ENCODE measurements around the gene HTRA2.
A peak's percentile ranks its signal among the peaks of the same experiment; 100 is the strongest.

HTRA2 gene

GRCh38 chr2:74528600-74529356, 955 bp upstream of the HTRA2 start:
- Mint-ChIP-seq H3K4me1 (peaks cover 47% of the 10 kb centered on the region), H3K36me3 (ENCODE audit: insufficient read depth) (peaks cover 31% of the 10 kb centered on the region), H3K27me3 (no peaks in the 10 kb centered on the region), H3K27ac (ENCODE audit: low read depth) (peak overlapping the region; percentile 93), H3K9me3 (no peaks in the 10 kb centered on the region), H3K4me3 (peak overlapping the region; percentile 88)
- DNase-seq (ENCODE audit: low spot score in 2 of 2) (no peak), ATAC-seq (replicated peaks; ENCODE audit: extremely low read depth, poor library complexity, severe bottlenecking) (no peak)

- Mint-ChIP-seq H3K27me3 (no peaks in the 10 kb centered on the region), H3K27ac (ENCODE audit: low read depth) (peak overlapping the region; percentile 93), H3K4me1 (peaks cover 47% of the 10 kb centered on the region), H3K4me3 (peak overlapping the region; percentile 88), H3K9me3 (no peaks in the 10 kb centered on the region), H3K36me3 (ENCODE audit: insufficient read depth) (peaks cover 31% of the 10 kb centered on the region)
- ATAC-seq (replicated peaks; ENCODE audit: extremely low read depth, poor library complexity, severe bottlenecking) (peak; percentile 66), DNase-seq (ENCODE audit: low spot score in 2 of 2) (peak in 1 of 2 donors; percentile 72)
Measured at GRCh38 chr2:74530239-74531187, 780 bp downstream of the HTRA2 start.

- DNase-seq (ENCODE audit: low spot score in 2 of 2) (no peak), ATAC-seq (replicated peaks; ENCODE audit: extremely low read depth, poor library complexity, severe bottlenecking) (no peak)
- no peaks in the 10 kb centered on the region for H3K27me3 Mint-ChIP-seq
- peak overlapping the region; percentile 73 for H3K27ac Mint-ChIP-seq (ENCODE audit: low read depth)
- H3K36me3 Mint-ChIP-seq (ENCODE audit: insufficient read depth): peaks cover 25% of the 10 kb centered on the region
- H3K4me1 Mint-ChIP-seq: peaks cover 40% of the 10 kb centered on the region
- no peaks in the 10 kb centered on the region for H3K9me3 Mint-ChIP-seq
- peak overlapping the region; percentile 29 for H3K4me3 Mint-ChIP-seq
Measured at GRCh38 chr2:74531666-74532065, 1.9 kb downstream of the HTRA2 start.

GRCh38 chr2:74532222-74532621, 2.5 kb downstream of the HTRA2 start:
- H3K27me3 Mint-ChIP-seq: peaks cover 4% of the 10 kb centered on the region
- no peak for DNase-seq (ENCODE audit: low spot score in 2 of 2)

GRCh38 chr2:74533464-74533863, 3.7 kb downstream of the HTRA2 start:
- peaks cover 16% of the 10 kb centered on the region for H3K27me3 Mint-ChIP-seq
- no peak overlapping the region for H3K27ac Mint-ChIP-seq (ENCODE audit: low read depth)
- no peaks in the 10 kb centered on the region for H3K9me3 Mint-ChIP-seq
- peaks cover 16% of the 10 kb centered on the region for H3K36me3 Mint-ChIP-seq (ENCODE audit: insufficient read depth)
- H3K4me1 Mint-ChIP-seq: peaks cover 31% of the 10 kb centered on the region
- no peak for DNase-seq (ENCODE audit: low spot score in 2 of 2)
- no peak overlapping the region for H3K4me3 Mint-ChIP-seq
- no peak for ATAC-seq (replicated peaks; ENCODE audit: extremely low read depth, poor library complexity, severe bottlenecking)

More at GRCh38 chr2:74532222-74532621, 2.5 kb downstream of the HTRA2 start:
- peaks cover 38% of the 10 kb centered on the region for H3K4me1 Mint-ChIP-seq
- no peak for ATAC-seq (replicated peaks; ENCODE audit: extremely low read depth, poor library complexity, severe bottlenecking)
- no peaks in the 10 kb centered on the region for H3K9me3 Mint-ChIP-seq
- peak overlapping the region; percentile 73 for H3K27ac Mint-ChIP-seq (ENCODE audit: low read depth)
- H3K36me3 Mint-ChIP-seq (ENCODE audit: insufficient read depth): peaks cover 22% of the 10 kb centered on the region
- H3K4me3 Mint-ChIP-seq: peak overlapping the region; percentile 29

- peaks cover 9% of the 10 kb centered on the region for H3K36me3 Mint-ChIP-seq (ENCODE audit: insufficient read depth)
- H3K27me3 Mint-ChIP-seq: peaks cover 26% of the 10 kb centered on the region
- no peak for DNase-seq (ENCODE audit: low spot score in 2 of 2)
- H3K4me3 Mint-ChIP-seq: no peak overlapping the region
- H3K4me1 Mint-ChIP-seq: peaks cover 24% of the 10 kb centered on the region
- H3K9me3 Mint-ChIP-seq: no peaks in the 10 kb centered on the region
- ATAC-seq (replicated peaks; ENCODE audit: extremely low read depth, poor library complexity, severe bottlenecking): no peak
- no peak overlapping the region for H3K27ac Mint-ChIP-seq (ENCODE audit: low read depth)
Measured at GRCh38 chr2:74534411-74534810, 4.7 kb downstream of the HTRA2 start.

GRCh38 chr2:74535440-74535965, 5.8 kb downstream of the HTRA2 start:
- H3K4me3 Mint-ChIP-seq: no peak overlapping the region
- peaks cover 32% of the 10 kb centered on the region for H3K27me3 Mint-ChIP-seq
- no peaks in the 10 kb centered on the region for H3K9me3 Mint-ChIP-seq
- H3K36me3 Mint-ChIP-seq (ENCODE audit: insufficient read depth): peaks cover 3% of the 10 kb centered on the region
- DNase-seq (ENCODE audit: low spot score in 2 of 2): no peak
- H3K4me1 Mint-ChIP-seq: peaks cover 22% of the 10 kb centered on the region
- H3K27ac Mint-ChIP-seq (ENCODE audit: low read depth): no peak overlapping the region
- ATAC-seq (replicated peaks; ENCODE audit: extremely low read depth, poor library complexity, severe bottlenecking): no peak

- Mint-ChIP-seq H3K4me1 (peaks cover 13% of the 10 kb centered on the region), H3K27ac (ENCODE audit: low read depth) (no peak overlapping the region), H3K36me3 (ENCODE audit: insufficient read depth) (peaks cover 3% of the 10 kb centered on the region), H3K4me3 (no peak overlapping the region), H3K27me3 (peaks cover 32% of the 10 kb centered on the region), H3K9me3 (no peaks in the 10 kb centered on the region)
- DNase-seq (ENCODE audit: low spot score in 2 of 2) (no peak), ATAC-seq (replicated peaks; ENCODE audit: extremely low read depth, poor library complexity, severe bottlenecking) (no peak)
Measured at GRCh38 chr2:74536166-74536950, 6.6 kb downstream of the HTRA2 start.

GRCh38 chr2:74537140-74537539, 7.4 kb downstream of the HTRA2 start:
- H3K4me1 Mint-ChIP-seq: peaks cover 5% of the 10 kb centered on the region
- ATAC-seq (replicated peaks; ENCODE audit: extremely low read depth, poor library complexity, severe bottlenecking): no peak
- H3K4me3 Mint-ChIP-seq: no peak overlapping the region
- H3K9me3 Mint-ChIP-seq: no peaks in the 10 kb centered on the region
- peaks cover 3% of the 10 kb centered on the region for H3K36me3 Mint-ChIP-seq (ENCODE audit: insufficient read depth)
- DNase-seq (ENCODE audit: low spot score in 2 of 2): no peak
- peaks cover 35% of the 10 kb centered on the region for H3K27me3 Mint-ChIP-seq
- no peak overlapping the region for H3K27ac Mint-ChIP-seq (ENCODE audit: low read depth)

GRCh38 chr2:74538881-74539339, 9.2 kb downstream of the HTRA2 start:
- H3K36me3 Mint-ChIP-seq (ENCODE audit: insufficient read depth): peaks cover 1% of the 10 kb centered on the region
- H3K4me3 Mint-ChIP-seq: no peak overlapping the region
- H3K27me3 Mint-ChIP-seq: peaks cover 49% of the 10 kb centered on the region
- no peak for DNase-seq (ENCODE audit: low spot score in 2 of 2)
- no peaks in the 10 kb centered on the region for H3K9me3 Mint-ChIP-seq
- no peaks in the 10 kb centered on the region for H3K4me1 Mint-ChIP-seq
- ATAC-seq (replicated peaks; ENCODE audit: extremely low read depth, poor library complexity, severe bottlenecking): no peak
- H3K27ac Mint-ChIP-seq (ENCODE audit: low read depth): no peak overlapping the region

- H3K36me3 Mint-ChIP-seq (ENCODE audit: insufficient read depth): peaks cover 1% of the 10 kb centered on the region
- H3K4me1 Mint-ChIP-seq: no peaks in the 10 kb centered on the region
- H3K4me3 Mint-ChIP-seq: no peak overlapping the region
- no peaks in the 10 kb centered on the region for H3K9me3 Mint-ChIP-seq
- H3K27me3 Mint-ChIP-seq: peaks cover 49% of the 10 kb centered on the region
- DNase-seq (ENCODE audit: low spot score in 2 of 2) (no peak), ATAC-seq (replicated peaks; ENCODE audit: extremely low read depth, poor library complexity, severe bottlenecking) (no peak)
- H3K27ac Mint-ChIP-seq (ENCODE audit: low read depth): no peak overlapping the region
Measured at GRCh38 chr2:74540291-74540690, 10.6 kb downstream of the HTRA2 start.

- ATAC-seq (replicated peaks; ENCODE audit: extremely low read depth, poor library complexity, severe bottlenecking): no peak
- Mint-ChIP-seq H3K9me3 (no peaks in the 10 kb centered on the region), H3K36me3 (ENCODE audit: insufficient read depth) (no peaks in the 10 kb centered on the region), H3K4me1 (no peaks in the 10 kb centered on the region), H3K27ac (ENCODE audit: low read depth) (no peak overlapping the region), H3K4me3 (no peak overlapping the region), H3K27me3 (peaks cover 50% of the 10 kb centered on the region)
- no peak for DNase-seq (ENCODE audit: low spot score in 2 of 2)
Measured at GRCh38 chr2:74542978-74543377, 13.2 kb downstream of the HTRA2 start.

Data from central memory CD8-positive, alpha-beta T cell (primary cell).